Rectal smooth muscle tissue (tissue), 1 donor: ENCODE measurements around the gene ZFAND4.
A peak's percentile ranks its signal among the peaks of the same experiment; 100 is the strongest.

Experiments
- H3K27ac ChIP-seq: one replicate; pipeline ENCODE4 v1.7.0; 2013; ENCODE audit warnings: low read depth, low read length, inconsistent platforms
- H3K27me3 ChIP-seq: one replicate; pipeline ENCODE4 v1.7.0; 2013; ENCODE audit warnings: low read length; ENCODE audit not compliant: control insufficient read depth, insufficient read depth
- H3K36me3 ChIP-seq: one replicate; pipeline ENCODE4 v1.7.0; 2013; ENCODE audit warnings: low read length; ENCODE audit not compliant: control insufficient read depth, insufficient read depth
- H3K4me1 ChIP-seq: one replicate; pipeline ENCODE4 v1.7.0; 2013; ENCODE audit warnings: low read length; ENCODE audit not compliant: control insufficient read depth, insufficient read depth
- H3K4me3 ChIP-seq: one replicate; pipeline ENCODE4 v1.7.0; 2013; ENCODE audit warnings: low read length
- H3K9ac ChIP-seq: one replicate; pipeline ENCODE4 v1.7.0; 2013; ENCODE audit warnings: low read length

The ZFAND4 gene

DNA sequence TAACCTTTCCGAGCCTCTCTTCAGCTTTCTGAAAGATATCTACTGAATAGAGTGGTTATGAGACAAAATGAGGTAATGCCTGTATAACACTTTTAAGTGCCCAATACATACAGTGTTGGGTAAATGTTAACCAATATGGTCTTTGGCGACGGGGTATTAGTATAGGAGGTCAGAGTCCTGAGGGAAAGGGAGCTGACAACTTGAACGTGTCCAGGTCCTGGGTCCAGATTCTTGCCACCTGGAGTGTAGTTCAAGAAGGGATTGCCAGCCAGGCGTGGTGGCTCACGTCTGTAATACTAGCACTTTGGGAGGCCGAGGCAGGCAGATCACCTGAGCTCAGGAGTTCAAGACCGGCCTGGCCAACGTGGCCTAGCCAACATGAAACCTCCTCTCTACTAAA is 76.0 kb downstream of the ZFAND4 start:
- Histone ChIP-seq H3K27me3 (no peaks in the 10 kb centered on the region), H3K4me3 (no peak overlapping the region), H3K9ac (no peak overlapping the region), H3K27ac (no peak overlapping the region), H3K36me3 (no peaks in the 10 kb centered on the region), H3K4me1 (peaks cover 6% of the 10 kb centered on the region)

DNA sequence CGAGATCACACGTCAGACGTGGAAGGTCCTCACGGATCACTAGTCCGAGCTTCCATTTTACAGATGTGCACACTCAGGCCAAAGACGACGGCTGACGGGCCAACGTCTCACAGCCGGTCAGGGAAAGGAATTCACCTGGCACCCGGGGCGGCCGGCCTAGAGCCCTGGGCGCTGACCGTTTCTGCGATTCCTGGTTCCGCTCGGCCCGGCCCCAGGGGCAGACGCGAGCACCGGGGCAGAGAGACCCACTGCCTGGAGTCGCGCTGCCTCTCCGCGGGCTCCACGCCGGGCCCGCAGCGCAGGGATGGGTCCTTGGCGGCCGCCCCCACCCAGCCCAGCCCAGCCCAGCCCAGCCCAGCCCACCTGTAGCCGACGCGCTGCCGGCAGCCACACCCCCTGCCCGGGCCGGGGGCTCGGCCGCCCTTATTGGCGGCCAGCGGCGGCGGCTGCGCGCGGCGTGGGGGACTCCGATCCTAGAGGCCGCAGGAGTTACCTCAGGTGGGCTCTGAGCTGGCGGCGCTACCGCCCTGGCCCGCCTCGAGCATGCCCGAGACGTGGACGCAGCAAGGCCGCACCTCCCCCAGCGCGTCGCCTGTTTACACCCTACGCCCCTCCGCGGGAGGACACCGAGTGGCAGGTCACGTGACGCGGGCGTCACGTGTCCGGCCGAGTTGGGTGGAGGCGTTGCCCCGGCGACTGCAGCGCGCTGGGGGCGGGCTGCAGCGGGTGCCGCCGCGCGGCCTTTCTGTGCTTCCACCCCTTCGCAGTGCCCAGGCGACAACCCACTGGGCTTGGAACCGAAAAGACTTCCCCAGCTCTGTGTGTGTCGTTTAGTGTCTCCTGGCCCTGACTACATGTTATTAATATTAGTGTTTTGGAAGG is 78.1 kb downstream of the ZFAND4 start:
- H3K9ac ChIP-seq: peak overlapping the region; percentile 38
- H3K36me3 ChIP-seq: no peaks in the 10 kb centered on the region
- no peaks in the 10 kb centered on the region for H3K27me3 ChIP-seq
- H3K4me3 ChIP-seq: peak overlapping the region; percentile 95
- H3K27ac ChIP-seq: peak overlapping the region; percentile 30
- H3K4me1 ChIP-seq: peaks cover 6% of the 10 kb centered on the region

DNA sequence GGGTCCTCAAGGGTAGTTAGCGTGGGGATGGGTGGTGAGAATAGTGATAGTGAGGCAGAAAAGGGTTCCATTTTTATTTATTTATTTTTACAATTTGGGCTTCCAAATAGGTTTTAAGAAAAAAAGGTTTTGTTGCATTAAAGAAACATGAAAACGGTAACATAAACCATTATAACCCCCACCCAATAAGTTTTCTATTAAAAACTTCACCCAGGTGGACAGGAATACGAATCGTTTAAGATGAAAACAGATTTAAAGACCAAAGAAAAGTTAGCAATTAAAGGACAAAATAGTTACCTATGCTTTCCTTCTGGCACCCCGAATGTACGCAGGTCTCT is 78.7 kb downstream of the ZFAND4 start:
- peak overlapping the region; percentile 95 for H3K4me3 ChIP-seq
- H3K27ac ChIP-seq: peak overlapping the region; percentile 30
- peak overlapping the region; percentile 38 for H3K9ac ChIP-seq
- peaks cover 6% of the 10 kb centered on the region for H3K4me1 ChIP-seq
- H3K27me3 ChIP-seq: no peaks in the 10 kb centered on the region
- H3K36me3 ChIP-seq: no peaks in the 10 kb centered on the region

DNA sequence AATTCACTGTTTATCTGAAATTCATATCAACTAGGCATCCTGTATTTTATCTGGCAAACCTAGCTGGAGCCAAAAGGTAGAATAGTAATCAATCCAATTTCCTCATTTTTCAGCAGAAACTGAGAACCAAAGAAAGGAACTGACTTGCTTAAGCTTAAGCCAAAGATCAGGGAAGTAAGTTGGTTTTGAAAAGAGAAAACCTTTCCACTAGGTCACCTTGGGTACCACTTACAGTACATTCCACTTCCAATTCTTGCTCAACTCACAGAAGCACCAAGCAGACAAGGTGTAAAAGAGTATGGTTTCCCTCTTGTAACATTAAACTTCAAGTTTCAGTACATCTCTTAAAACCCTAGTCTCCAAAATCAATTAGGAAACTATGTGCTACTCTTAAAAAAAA is 79.6 kb downstream of the ZFAND4 start:
- peak overlapping the region; percentile 95 for H3K4me3 ChIP-seq
- H3K4me1 ChIP-seq: peaks cover 6% of the 10 kb centered on the region
- H3K36me3 ChIP-seq: no peaks in the 10 kb centered on the region
- no peaks in the 10 kb centered on the region for H3K27me3 ChIP-seq
- H3K27ac ChIP-seq: no peak overlapping the region
- no peak overlapping the region for H3K9ac ChIP-seq

DNA sequence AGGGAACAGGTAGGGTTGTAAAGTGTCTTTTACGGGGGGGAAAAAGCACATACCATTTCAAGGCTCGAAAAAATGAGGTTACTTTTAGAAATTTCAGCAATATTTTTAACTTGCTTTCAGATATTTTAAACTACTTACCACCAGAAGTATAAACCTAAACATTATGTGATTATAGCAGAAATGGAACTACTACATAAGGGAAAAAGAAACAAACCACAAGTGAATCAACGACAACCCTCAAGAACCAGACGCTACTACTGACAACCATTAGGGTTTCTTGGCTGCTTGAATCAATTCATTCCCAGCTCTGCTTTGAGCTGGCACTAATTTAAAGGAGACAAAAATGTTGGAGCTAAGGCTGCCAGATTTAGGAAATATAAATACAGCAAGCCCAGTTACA is 80.1 kb downstream of the ZFAND4 start:
- Histone ChIP-seq H3K9ac (no peak overlapping the region), H3K27ac (no peak overlapping the region), H3K4me1 (peaks cover 6% of the 10 kb centered on the region), H3K36me3 (no peaks in the 10 kb centered on the region), H3K4me3 (peak overlapping the region; percentile 15), H3K27me3 (no peaks in the 10 kb centered on the region)

DNA sequence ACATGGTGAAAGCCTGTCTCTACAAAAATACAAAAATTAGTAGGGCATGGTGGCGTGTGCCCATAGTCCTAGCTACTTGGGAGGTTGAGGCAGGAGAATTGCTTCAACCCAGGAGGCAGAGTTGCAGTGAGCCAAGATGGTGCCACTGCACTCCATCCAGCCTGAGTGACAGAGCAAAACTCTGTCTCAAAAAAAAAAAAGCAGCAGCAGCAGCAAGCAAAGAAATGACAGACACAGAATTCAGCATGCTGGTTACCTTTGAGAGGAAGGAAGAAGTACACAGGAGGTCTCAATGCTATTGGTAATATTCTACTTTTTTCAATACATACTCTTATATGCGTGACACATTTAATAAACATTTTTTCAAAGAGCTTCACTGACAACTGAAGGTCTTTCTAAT is 81.3 kb downstream of the ZFAND4 start:
- H3K4me3 ChIP-seq: no peak overlapping the region
- peaks cover 6% of the 10 kb centered on the region for H3K4me1 ChIP-seq
- no peak overlapping the region for H3K9ac ChIP-seq
- H3K27me3 ChIP-seq: no peaks in the 10 kb centered on the region
- H3K36me3 ChIP-seq: no peaks in the 10 kb centered on the region
- H3K27ac ChIP-seq: no peak overlapping the region

DNA sequence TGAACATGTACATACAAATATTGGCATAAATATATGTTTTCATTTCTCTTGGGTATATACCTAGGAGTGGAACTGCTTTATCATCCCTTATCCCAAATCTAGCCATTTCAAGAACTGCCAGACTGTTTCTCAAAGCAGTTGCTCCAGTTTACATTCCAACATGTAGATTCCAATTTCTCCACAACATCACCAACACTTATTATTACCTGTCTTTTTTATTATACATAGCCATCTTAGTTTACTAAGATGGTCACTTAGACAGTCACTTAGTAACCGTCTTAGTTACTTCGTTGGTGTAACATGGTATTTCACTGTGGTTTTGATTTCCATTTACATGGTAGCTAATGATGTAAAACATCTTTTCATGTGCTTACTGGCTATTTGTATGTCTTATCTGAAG is 82.7 kb downstream of the ZFAND4 start:
- Histone ChIP-seq H3K9ac (no peak overlapping the region), H3K27me3 (no peaks in the 10 kb centered on the region)

DNA sequence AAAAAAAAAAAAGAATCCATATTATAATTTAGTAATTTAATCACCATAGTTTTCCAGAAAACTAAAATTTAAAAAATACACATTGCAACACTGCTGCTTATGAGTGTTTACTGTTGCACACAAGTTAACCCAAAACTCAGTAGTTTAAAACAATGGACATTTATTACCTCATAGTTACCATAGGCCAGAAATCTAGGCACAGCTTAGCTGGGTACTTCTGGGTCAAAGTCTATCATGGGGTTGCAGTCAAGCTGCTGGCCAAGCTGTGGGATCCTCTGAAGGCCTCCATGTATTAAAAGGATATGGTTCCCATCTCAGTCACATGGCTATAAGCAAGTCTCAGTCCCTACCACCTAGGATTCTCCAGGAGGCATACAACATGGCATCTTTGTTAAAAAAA is 83.6 kb downstream of the ZFAND4 start:
- Histone ChIP-seq H3K27me3 (no peaks in the 10 kb centered on the region), H3K4me1 (peaks cover 6% of the 10 kb centered on the region), H3K27ac (no peak overlapping the region), H3K9ac (no peak overlapping the region), H3K36me3 (no peaks in the 10 kb centered on the region), H3K4me3 (no peak overlapping the region)

More for the DNA sequence above, 82.7 kb downstream of the ZFAND4 start:
- H3K4me3 ChIP-seq: no peak overlapping the region
- H3K4me1 ChIP-seq: peaks cover 6% of the 10 kb centered on the region
- H3K36me3 ChIP-seq: no peaks in the 10 kb centered on the region
- no peak overlapping the region for H3K27ac ChIP-seq

DNA sequence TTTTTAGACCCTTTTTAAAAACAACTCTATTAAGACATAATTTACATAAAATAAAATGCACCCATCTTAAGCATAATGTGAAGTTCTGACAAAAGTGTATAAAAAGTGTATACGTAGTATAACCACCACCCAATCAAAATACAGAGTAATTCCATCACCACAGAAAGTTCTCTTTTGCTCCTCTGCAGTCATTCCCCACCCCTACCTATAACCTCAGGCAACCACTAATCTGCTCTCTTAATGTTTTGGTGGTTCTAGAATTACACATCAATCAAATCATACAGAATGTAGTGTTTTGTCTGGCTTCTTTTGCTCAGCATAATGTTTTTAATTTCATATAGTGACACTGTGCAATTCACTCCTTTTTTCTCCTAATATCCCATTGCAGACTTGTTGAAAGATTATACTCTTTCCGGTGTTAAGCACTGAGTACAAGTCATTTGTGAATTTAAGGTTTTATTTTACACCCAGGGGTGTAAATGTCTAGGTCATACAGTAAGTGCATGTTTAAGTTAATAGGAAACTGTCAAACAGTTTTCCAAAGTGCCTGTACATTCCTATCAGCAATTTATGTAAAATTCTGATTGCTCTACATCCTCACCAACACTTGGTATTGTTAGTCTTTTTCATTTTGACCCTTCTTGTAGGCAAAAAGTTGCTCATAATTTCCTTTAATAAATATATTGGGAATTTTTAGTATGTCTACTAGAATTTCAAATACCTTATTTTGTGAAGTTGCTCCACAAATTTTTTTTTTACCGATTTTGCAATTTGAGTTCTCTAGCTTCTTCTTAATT is 86.3 kb downstream of the ZFAND4 start:
- Histone ChIP-seq H3K4me1 (no peaks in the 10 kb centered on the region), H3K36me3 (no peaks in the 10 kb centered on the region), H3K27ac (no peak overlapping the region)

DNA sequence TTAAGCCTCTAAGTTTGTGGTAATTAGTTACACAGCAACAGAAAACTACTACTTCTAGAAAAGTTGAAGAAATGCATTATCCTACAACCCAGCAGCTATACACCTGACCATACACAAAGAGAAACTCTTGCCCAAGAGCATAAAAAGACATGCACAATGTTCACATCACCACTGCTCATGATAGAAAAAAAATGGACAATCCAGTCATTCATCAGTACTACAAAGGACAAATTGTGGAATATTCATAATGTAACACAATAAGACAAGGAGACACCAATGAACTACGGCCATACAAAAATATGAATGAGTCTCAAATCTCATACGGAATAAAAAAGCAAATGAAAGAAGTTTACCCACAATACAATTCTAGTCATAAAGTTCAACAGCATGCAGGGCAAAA is 87.4 kb downstream of the ZFAND4 start:
- Histone ChIP-seq H3K27ac (no peak overlapping the region), H3K4me3 (no peak overlapping the region), H3K36me3 (no peaks in the 10 kb centered on the region), H3K9ac (no peak overlapping the region), H3K27me3 (no peaks in the 10 kb centered on the region), H3K4me1 (no peaks in the 10 kb centered on the region)

More for the DNA sequence above, 86.3 kb downstream of the ZFAND4 start:
- Histone ChIP-seq H3K9ac (no peak overlapping the region), H3K4me3 (no peak overlapping the region), H3K27me3 (no peaks in the 10 kb centered on the region)

DNA sequence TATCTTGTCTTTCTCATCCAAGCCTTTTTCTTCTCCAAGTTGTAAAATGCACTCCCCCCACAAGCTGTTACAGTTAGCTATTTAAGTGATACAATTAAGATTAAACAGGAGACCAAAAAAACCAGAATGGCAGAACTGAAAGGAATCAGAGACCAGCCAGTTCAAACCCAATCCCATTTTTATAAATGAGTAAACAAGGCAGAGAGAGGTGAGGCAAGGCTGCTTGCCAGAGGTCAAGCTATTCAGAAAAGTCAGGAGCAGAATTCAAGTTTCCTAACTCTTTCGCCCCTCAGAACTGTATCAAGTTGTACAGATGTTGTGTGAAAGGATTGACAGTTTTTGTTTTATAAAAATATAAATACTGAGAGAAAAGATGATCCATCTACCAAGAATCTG is 90.2 kb downstream of the ZFAND4 start:
- H3K4me3 ChIP-seq: no peak overlapping the region
- no peaks in the 10 kb centered on the region for H3K27me3 ChIP-seq
- H3K27ac ChIP-seq: no peak overlapping the region
- no peak overlapping the region for H3K9ac ChIP-seq
- H3K36me3 ChIP-seq: no peaks in the 10 kb centered on the region
- H3K4me1 ChIP-seq: no peaks in the 10 kb centered on the region

DNA sequence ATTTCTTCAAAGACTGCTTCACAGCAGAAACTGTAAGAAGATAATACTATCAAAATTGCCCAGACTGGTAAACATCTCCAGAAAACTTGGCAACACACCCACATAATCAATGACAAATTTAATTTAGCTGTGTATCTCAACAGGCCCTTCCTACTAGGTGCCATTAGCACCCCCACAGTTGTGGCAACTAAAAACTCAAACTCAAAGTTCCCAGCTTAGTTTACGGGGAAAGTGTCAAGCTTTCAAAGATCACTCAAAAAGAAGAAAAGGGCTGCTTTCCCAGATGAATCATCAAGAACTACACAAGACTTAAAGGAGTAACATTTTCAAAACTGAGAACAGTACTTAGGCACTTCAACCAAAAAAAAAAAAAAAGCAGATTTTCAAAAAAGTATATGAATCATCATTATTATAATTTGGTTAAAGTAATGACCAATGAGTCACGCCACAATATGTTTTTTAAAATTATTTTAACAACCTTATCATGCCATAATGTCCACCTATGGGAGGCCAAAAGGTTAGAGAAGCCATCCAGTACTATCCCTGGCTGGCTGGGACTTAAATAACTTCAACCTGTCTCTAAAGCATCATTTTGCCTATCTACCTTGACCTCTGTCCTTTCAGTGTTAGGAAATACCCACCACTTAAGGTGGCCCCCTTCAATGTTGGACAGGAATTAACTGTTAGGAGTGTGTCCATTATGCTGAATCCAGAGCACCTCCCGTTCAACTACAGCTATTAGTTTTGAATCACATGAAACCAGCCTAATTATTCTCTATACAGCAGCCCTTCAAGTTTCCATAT is 90.8 kb downstream of the ZFAND4 start:
- Histone ChIP-seq H3K9ac (no peak overlapping the region), H3K4me3 (no peak overlapping the region), H3K4me1 (no peaks in the 10 kb centered on the region), H3K36me3 (no peaks in the 10 kb centered on the region), H3K27ac (no peak overlapping the region), H3K27me3 (no peaks in the 10 kb centered on the region)
